A673 (cell line): ENCODE results near the gene ZNF335. TPM values are rescaled to one million over a fixed set of nuclear protein-coding genes. Genes with fewer than 3 reads are reported as not detected.

Experiments
- BruUV-seq: library from RNA; stranded (reverse); fragments of 400-500 nt; replicated peaks from 2 replicates; lab custom pipeline; 2021; lab: Mats Ljungman, UMichigan
- CTCF ChIA-PET: fragments of 300-600 bp; sonication (Branson Sonifier 250); formaldehyde crosslinking; loops from one replicate; lab custom pipeline; 2022; ENCODE audit warnings: antibody characterized with exemption; lab: Charles Lee
- POLR2A ChIA-PET: fragments of 300-600 bp; sonication (Branson Sonifier 250); formaldehyde crosslinking; loops from one replicate; lab custom pipeline; 2022; ENCODE audit warnings: antibody characterized with exemption; ENCODE audit not compliant: low non-redundant PET; lab: Charles Lee
- DNase-seq: peaks from one replicate; pipeline ENCODE4 v3.0.0-alpha.2; 2015; ENCODE audit warnings: low spot score
- H3K27ac ChIP-seq: fragments of 200-600 bp; sonication (generic); 2 replicates; pipeline ENCODE4 v1.5.1; 2016; ENCODE audit warnings: mixed run types, low read depth, mild to moderate bottlenecking, mixed read lengths, antibody characterized with exemption, low read length; ENCODE audit not compliant: poor library complexity, severe bottlenecking
- H3K27me3 ChIP-seq: fragments of 200-600 bp; sonication (generic); replicated peaks from 2 replicates; pipeline ENCODE4 v1.6.1; 2017; ENCODE audit warnings: mixed run types, low read depth, mild to moderate bottlenecking, mixed read lengths, antibody characterized with exemption, low read length; ENCODE audit not compliant: insufficient read depth, poor library complexity
- H3K36me3 ChIP-seq: fragments of 200-600 bp; sonication (generic); 2 replicates; pipeline ENCODE4 v1.6.1; 2016; ENCODE audit warnings: mixed run types, mild to moderate bottlenecking, mixed read lengths, antibody characterized with exemption, low read length; ENCODE audit not compliant: insufficient read depth, poor library complexity, severe bottlenecking
- H3K4me1 ChIP-seq: fragments of 200-600 bp; sonication (generic); 2 replicates; pipeline ENCODE4 v1.6.1; 2017; ENCODE audit warnings: mixed run types, mild to moderate bottlenecking, mixed read lengths, antibody characterized with exemption, low read length; ENCODE audit not compliant: insufficient read depth, poor library complexity, severe bottlenecking
- H3K4me3 ChIP-seq: fragments of 200-600 bp; sonication (generic); 2 replicates; pipeline ENCODE4 v1.5.1; 2016; ENCODE audit warnings: low read depth, mixed run types, mild to moderate bottlenecking, mixed read lengths, low read length; ENCODE audit not compliant: poor library complexity, severe bottlenecking
- H3K9me3 ChIP-seq: fragments of 200-600 bp; sonication (generic); 2 replicates; pipeline ENCODE4 v1.6.1; 2016; ENCODE audit warnings: mixed run types, low read depth, mild to moderate bottlenecking, mixed read lengths, antibody characterized with exemption, low read length; ENCODE audit not compliant: poor library complexity, severe bottlenecking
- CTCF ChIP-seq: fragments of 300-800, 200-600 bp; sonication (generic); conservative IDR thresholded peaks from 2 replicates; pipeline ENCODE4 v1.5.1; 2017; ENCODE audit warnings: low read depth, mild to moderate bottlenecking, antibody characterized with exemption, low read length, moderate library complexity, mixed read lengths
- EZH2 ChIP-seq: fragments of 200-600 bp; sonication (generic); IDR thresholded peaks from 2 replicates; pipeline ENCODE4 v1.6.1; 2017; ENCODE audit warnings: borderline replicate concordance, low read depth, mild to moderate bottlenecking, mixed read lengths, antibody characterized with exemption, low read length; ENCODE audit not compliant: poor library complexity, severe bottlenecking
- intact Hi-C: fragments of 100-400 bp; cut with micrococcal nuclease; formaldehyde crosslinking; loops from one replicate; pipeline ENCODE4 v1.10.0; 2022; ENCODE audit not compliant: unreplicated experiment
- total RNA-seq: library from RNA; stranded (reverse); gene quantifications from 2 replicates; pipeline ENCODE4 v1.2.3, GENCODE V29; 2021

Gene ZNF335
- total RNA-seq, 1 experiment from 2014 or later = 31.9 TPM

DNA sequence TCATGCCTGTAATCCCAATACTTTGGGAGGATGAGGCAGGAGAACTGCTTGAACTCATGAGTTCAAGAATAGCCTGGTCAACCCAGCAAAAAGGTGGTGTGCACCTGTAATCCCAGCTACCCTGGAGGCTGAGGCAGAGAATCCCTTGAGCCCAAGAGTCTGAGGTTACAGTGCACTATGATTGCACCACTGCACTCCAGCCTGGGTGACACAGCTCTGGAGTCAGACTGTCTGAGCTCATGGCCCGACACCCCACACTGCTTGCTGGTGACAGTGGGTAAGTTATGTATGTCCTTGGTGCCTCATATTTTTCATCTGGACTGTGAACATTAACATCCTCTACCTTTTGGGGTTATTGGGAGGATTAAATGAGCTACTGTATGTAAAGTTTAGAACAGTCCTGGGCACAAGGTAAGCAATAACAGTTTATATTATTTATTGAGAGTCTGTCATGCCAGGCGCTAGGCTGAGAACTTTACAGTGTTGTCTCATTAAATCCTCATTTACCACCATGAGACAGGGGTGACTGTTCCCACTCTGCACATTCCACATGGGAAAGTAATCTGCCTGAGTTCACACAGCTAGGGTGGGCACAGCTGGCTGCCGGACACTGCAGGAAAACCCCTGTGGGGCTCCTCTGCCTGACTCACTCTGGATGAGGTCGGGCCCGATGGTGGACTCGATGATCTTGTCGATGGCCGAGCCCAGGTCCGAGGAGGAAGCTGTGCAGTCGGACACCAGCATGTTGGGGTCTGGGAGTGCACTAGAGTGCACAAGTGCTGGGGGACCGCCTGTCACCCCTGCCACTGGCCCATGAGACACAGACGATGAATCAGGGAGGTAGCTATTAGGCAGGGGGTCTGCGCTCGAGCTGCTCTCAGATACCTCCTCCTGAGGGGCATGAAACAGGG is 2.9 kb downstream of the ZNF335 start:
- Histone ChIP-seq H3K4me3 (no peak overlapping the region), H3K27me3 (no peaks in the 10 kb centered on the region), H3K27ac (peak overlapping the region; percentile 53), H3K4me1 (peaks cover 11% of the 10 kb centered on the region), H3K36me3 (peaks cover 50% of the 10 kb centered on the region), H3K9me3 (no peaks in the 10 kb centered on the region)
- intact Hi-C loops = loop anchor here (10.0 kb wide), 1 partner anchor 74 kb away; the partner anchor contains the start of genes CTSA and NEURL2
- TF ChIP-seq CTCF (no peak), EZH2 (no peak)
- ChIA-PET POLR2A (no interaction called here), CTCF (interaction anchor here (0.6 to 2.9 kb wide), 7 partner anchors 8 to 162 kb away, joined by 3 to 18 read pairs (median 3); partner anchors contain the start of gene PCIF1)
- BruUV-seq = no TSS peak
- DNase-seq = no peak

GRCh38 chr20:45968081-45968671 is 3.8 kb downstream of the ZNF335 start:
- Histone ChIP-seq H3K4me3 (no peak overlapping the region), H3K4me1 (peaks cover 11% of the 10 kb centered on the region), H3K27me3 (no peaks in the 10 kb centered on the region), H3K9me3 (no peaks in the 10 kb centered on the region), H3K27ac (peak overlapping the region; percentile 26), H3K36me3 (peaks cover 59% of the 10 kb centered on the region)
- no peak for DNase-seq
- intact Hi-C loops = loop anchor here (10.0 kb wide), 1 partner anchor 73 kb away; the partner anchor contains the start of genes CTSA and NEURL2
- no TSS peak for BruUV-seq
- TF ChIP-seq CTCF (no peak), EZH2 (no peak)
- ChIA-PET CTCF (no interaction called here), POLR2A (no interaction called here)

DNA sequence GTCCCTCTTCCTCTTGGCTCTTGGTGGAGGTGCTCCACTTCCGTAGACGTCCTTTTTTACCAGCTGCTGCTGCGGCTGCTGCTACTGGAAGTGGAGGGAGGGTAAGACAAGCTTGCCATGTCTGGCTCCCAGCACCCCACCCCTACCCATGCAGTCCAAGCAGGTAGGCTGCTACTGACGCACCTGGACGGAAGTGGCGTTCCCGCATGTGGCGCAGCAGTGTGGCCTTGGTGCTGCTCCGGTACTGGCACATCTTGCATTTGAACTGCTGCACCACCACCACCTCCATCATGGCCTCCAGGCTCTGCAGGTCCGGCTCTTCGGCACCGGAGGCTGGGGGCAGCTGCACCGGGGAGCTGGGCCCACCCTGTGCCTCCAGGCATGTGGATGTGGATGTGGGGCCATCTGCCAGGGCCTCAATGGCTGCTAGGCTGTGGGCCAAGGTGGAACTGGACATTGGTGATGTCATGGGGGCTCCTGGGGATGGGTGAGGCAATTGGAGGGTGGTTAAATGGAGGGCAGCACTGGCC is 4.4 kb downstream of the ZNF335 start:
- intact Hi-C loops = loop anchor here (10.0 kb wide), 1 partner anchor 73 kb away; the partner anchor contains the start of genes CTSA and NEURL2
- ChIA-PET POLR2A (no interaction called here), CTCF (no interaction called here)
- Histone ChIP-seq H3K4me1 (peaks cover 11% of the 10 kb centered on the region), H3K9me3 (no peaks in the 10 kb centered on the region), H3K4me3 (no peak overlapping the region), H3K36me3 (peaks cover 64% of the 10 kb centered on the region), H3K27me3 (no peaks in the 10 kb centered on the region), H3K27ac (no peak overlapping the region)
- no TSS peak for BruUV-seq
- no peak for DNase-seq
- TF ChIP-seq CTCF (no peak), EZH2 (no peak)
